Ovary (tissue), 9 donors: ENCODE measurements around the gene HECTD1. TPM values are rescaled to one million over a fixed set of nuclear protein-coding genes. Genes with fewer than 3 reads are reported as not detected.

ENCODE experiments used
- DNase-seq, 5 donors: peaks; one replicate each; pipeline ENCODE4 v3.0.0-alpha.2; 2019 to 2020
- H3K27ac ChIP-seq, 2 donors: fragments of 200-600 bp; one replicate each; pipeline versions ENCODE4 v1.5.1 to v1.8.0; 2019 to 2022
- H3K27me3 ChIP-seq: fragments of 200-600 bp; one replicate; pipeline ENCODE4 v1.8.0; 2022
- H3K36me3 ChIP-seq: fragments of 200-600 bp; sonication (generic); one replicate; pipeline ENCODE4 v1.5.1; 2019
- H3K4me1 ChIP-seq: one replicate; pipeline ENCODE4 v1.8.1; 2013; ENCODE audit warnings: mild to moderate bottlenecking, moderate library complexity; ENCODE audit not compliant: insufficient read depth
- H3K4me3 ChIP-seq: fragments of 200-600 bp; sonication (generic); one replicate; pipeline ENCODE4 v1.5.1; 2017
- H3K9me3 ChIP-seq, 2 donors: fragments of 200-600 bp in 1 of 2; sonication (generic) in 1 of 2; one replicate each; pipeline versions ENCODE4 v1.5.1 to v1.8.1; 2013 to 2019; ENCODE audit warnings: mild to moderate bottlenecking in 1 of 2, moderate library complexity in 1 of 2
- EP300 ChIP-seq: sonication (generic); formaldehyde crosslinking; IDR thresholded peaks from one replicate; pipeline ENCODE4 v1.6.1; 2017; ENCODE audit warnings: antibody characterized with exemption
- POLR2A ChIP-seq: fragments of 450-650 bp; IDR thresholded peaks from one replicate; pipeline ENCODE4 v1.6.1; 2017; ENCODE audit warnings: antibody characterized with exemption, mild to moderate bottlenecking, moderate library complexity
- WGBS, 3 donors: extraction: QIAGEN DNeasy Blood & Tissue Kit in 1 of 3; methylation state at CpG; one replicate each; pipeline versions ENCODE4 v1.1.5 to v1.1.7; 2013 to 2017; 5-methylcytosine and 5-hydroxymethylcytosine counted together
- intact Hi-C, 4 donors: fragments of 100-400 bp; cut with DNase I; formaldehyde crosslinking; loops; one replicate each; pipeline versions ENCODE4 v1.11.0 to v1.15.1; 2022 to 2023
- polyA plus RNA-seq, 2 donors: library from polyadenylated mRNA; stranded (reverse); fragments of 200-250 nt in 1 of 2; fragments of 350-450 nt in 1 of 2; fragmentation: Illumina TruSeq in 1 of 2; extraction: RNeasy Lipid Tissue Mini Kit (QIAGEN cat#74804) in 1 of 2; gene quantifications; one replicate each; pipeline ENCODE4 v1.2.3, GENCODE V29; 2013 to 2014
- total RNA-seq, 7 donors: library from RNA; depleted of rRNA in 2 of 7; stranded (reverse); fragments of >200 nt in 2 of 7; fragmentation: NEBNext Ultra II Directional in 3 of 7; extraction: Animal tissue kit (Norgen Biotek cat#: 25700) in 3 of 7; gene quantifications; one replicate each; pipeline versions ENCODE4 v1.1.0 to v1.2.4, GENCODE V29; 2016 to 2023
- TF ChIP-seq, protein P1 (sequence below), 3 donors: fragments of 450-650 bp in 2 of 3; fragments of 200-600 bp in 1 of 3; IDR thresholded peaks; one replicate each; pipeline versions ENCODE4 v1.5.1 to v1.8.0; 2016 to 2022; ENCODE audit warnings: antibody characterized with exemption in 3 of 3, mild to moderate bottlenecking in 1 of 3
- donor health status: DM: no; HTN: no; CAD: no; lungs with moderate emphysema.
- donor health status: DM: no; HTN: no; CAD: no.
- donor health status: Bipolar disorder and iron deficiency.
- donor health status: DM: yes; HTN: yes; CAD: no.
- donor health status: DM: no; HTN: no; CAD: no.
- donor health status: DM: yes; HTN: yes; CAD: no.

Gene HECTD1
- total and polyA plus RNA-seq, 9 donors: 59.7 to 186 (median 144) TPM

DNA sequence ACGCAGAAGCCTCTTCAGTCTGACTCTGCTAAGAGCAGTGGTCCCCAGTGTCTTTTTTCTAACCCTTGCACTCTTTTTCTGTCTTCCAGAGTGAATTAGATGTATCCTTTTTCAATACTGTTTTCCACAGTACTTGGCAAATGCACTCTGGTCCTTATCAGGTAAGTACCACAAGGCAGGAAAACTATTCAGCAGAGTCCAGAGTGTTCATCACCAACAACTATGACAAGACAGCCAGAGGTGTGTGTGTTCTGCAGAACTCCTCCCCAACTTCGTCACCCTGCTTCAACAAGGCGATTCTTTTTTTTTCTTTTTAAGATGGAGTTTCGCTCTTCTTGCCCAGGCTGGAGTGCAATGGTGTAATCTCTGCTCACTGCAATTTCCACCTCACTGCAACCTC is 127.1 kb downstream of the HECTD1 start:
- intact Hi-C loops: loop anchor here (5.0 to 10.0 kb wide), 2 partner anchors 96 to 98 kb away; no protein-coding TSS in a partner anchor

DNA sequence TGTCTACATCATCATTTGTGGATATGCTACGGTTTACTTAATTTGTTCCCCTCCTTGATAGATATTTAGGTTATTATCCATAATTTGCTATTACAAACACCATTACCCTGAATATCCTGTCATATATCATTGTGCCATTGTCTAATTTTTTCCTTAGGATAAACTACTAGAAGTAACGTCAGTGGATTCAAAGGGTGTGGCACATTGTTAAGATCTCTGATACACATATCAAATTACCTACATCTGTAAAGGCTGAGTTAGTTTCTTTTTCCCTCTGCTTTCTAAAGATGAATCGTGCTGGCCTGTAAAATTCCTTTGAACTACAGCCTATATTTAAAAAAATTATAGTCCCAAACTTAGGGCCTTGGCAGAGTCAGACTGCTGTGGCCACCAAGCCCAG is 127.5 kb downstream of the HECTD1 start:
- no peaks in the 10 kb centered on the region for H3K4me1 ChIP-seq
- DNase-seq: no peak
- H3K9me3 ChIP-seq: no peaks in the 10 kb centered on the region
- TF ChIP-seq EP300 (no peak), POLR2A (no peak)
- TF ChIP-seq, protein P1, sequence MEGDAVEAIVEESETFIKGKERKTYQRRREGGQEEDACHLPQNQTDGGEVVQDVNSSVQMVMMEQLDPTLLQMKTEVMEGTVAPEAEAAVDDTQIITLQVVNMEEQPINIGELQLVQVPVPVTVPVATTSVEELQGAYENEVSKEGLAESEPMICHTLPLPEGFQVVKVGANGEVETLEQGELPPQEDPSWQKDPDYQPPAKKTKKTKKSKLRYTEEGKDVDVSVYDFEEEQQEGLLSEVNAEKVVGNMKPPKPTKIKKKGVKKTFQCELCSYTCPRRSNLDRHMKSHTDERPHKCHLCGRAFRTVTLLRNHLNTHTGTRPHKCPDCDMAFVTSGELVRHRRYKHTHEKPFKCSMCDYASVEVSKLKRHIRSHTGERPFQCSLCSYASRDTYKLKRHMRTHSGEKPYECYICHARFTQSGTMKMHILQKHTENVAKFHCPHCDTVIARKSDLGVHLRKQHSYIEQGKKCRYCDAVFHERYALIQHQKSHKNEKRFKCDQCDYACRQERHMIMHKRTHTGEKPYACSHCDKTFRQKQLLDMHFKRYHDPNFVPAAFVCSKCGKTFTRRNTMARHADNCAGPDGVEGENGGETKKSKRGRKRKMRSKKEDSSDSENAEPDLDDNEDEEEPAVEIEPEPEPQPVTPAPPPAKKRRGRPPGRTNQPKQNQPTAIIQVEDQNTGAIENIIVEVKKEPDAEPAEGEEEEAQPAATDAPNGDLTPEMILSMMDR (IDR thresholded peaks at IDR 0.05): no peak
- H3K36me3 ChIP-seq: no peaks in the 10 kb centered on the region
- intact Hi-C loops: loop anchor here (5.0 to 10.0 kb wide), 2 partner anchors 95 to 98 kb away; no protein-coding TSS in a partner anchor
- 63 to 70% (median 67%) methylated on average over 3 of the region's 3 CpGs for WGBS, 3 donors
- no peak overlapping the region for H3K4me3 ChIP-seq
- no peaks in the 10 kb centered on the region for H3K27me3 ChIP-seq
- no peak overlapping the region for H3K27ac ChIP-seq

More for the DNA sequence above, 127.1 kb downstream of the HECTD1 start:
- Histone ChIP-seq H3K4me3 (no peak overlapping the region), H3K36me3 (no peaks in the 10 kb centered on the region), H3K27ac (no peak overlapping the region), H3K9me3 (no peaks in the 10 kb centered on the region), H3K27me3 (no peaks in the 10 kb centered on the region), H3K4me1 (no peaks in the 10 kb centered on the region)
- TF ChIP-seq POLR2A (no peak), EP300 (no peak)
- TF ChIP-seq, protein P1 (IDR thresholded peaks at IDR 0.05): no peak
- DNase-seq: no peak
- 89 to 97% (median 95%) methylated on average over 4 of the region's 4 CpGs for WGBS, 3 donors

DNA sequence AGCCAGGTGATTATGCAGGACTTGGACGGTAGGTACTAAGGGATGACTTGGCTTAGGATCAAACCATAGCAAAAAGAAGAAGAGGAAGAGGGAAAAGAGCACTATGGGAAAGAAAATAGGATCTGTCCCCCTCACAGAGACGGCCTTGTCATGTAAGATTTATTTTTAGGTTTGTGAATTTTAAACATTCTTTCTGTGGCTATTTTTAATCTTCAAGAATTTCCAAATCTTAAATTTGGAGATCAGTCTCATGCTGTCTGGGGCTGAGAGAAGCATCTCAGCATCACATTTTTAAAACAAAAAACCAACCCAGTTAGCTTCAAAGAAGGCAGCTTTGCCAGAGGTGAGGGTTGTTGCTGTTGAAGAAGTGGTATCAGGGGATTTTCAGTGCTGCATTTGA is 128.8 kb downstream of the HECTD1 start:
- Histone ChIP-seq H3K4me3 (no peak overlapping the region), H3K9me3 (no peaks in the 10 kb centered on the region), H3K27me3 (no peaks in the 10 kb centered on the region), H3K4me1 (no peaks in the 10 kb centered on the region), H3K36me3 (no peaks in the 10 kb centered on the region), H3K27ac (no peak overlapping the region)
- DNase-seq: no peak
- WGBS, 3 donors: 12 to 17% (median 15%) methylated on average over 2 of the region's 2 CpGs
- intact Hi-C loops: no loop called here
- TF ChIP-seq EP300: no peak
- no peak for TF ChIP-seq POLR2A
- TF ChIP-seq, protein P1 (IDR thresholded peaks at IDR 0.05): no peak

DNA sequence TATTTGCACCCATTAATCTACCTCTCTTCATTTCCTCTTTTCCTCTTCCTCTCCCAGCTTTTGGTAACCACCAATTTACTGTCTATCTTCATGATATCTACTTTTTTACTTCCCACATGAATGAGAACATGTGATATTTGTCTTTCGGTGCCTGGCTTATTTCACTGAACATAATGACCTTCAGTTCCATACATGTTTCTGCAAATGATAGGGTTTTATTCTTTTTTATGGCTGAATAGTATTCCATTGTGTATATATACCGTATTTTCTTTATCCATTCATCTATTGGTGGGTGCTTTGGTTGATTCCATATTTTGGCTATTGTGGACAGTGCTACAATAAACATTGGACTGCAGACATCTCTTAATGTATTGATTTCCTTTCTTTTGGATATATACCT is 132.4 kb downstream of the HECTD1 start:
- no peaks in the 10 kb centered on the region for H3K36me3 ChIP-seq
- H3K4me1 ChIP-seq: no peaks in the 10 kb centered on the region
- H3K27ac ChIP-seq: no peak overlapping the region
- TF ChIP-seq, protein P1 (IDR thresholded peaks at IDR 0.05): no peak
- TF ChIP-seq EP300 (no peak), POLR2A (no peak)
- no peak overlapping the region for H3K4me3 ChIP-seq
- no peaks in the 10 kb centered on the region for H3K9me3 ChIP-seq
- 96 to 98% (median 96%) methylated on average over 2 of the region's 2 CpGs for WGBS, 3 donors
- no peak for DNase-seq
- no peaks in the 10 kb centered on the region for H3K27me3 ChIP-seq
- intact Hi-C loops: no loop called here
